GM21528 (cell line): Measurements from ENCODE around the gene THEM4.
"Not testable (repeated sequence)": the region's sequence is repeated elsewhere in the genome, so short reads cannot be mapped to it uniquely, and the experiment has no call there.

ENCODE experiments used
- ATAC-seq: cut with Tn5 transposase; IDR thresholded peaks from one replicate; pipeline ENCODE4 v1.9.1; 2021; ENCODE audit warnings: mild to moderate bottlenecking, moderate library complexity; ENCODE audit not compliant: unreplicated experiment, low FRiP score

Gene THEM4

GRCh38 chr1:151935894-151936602, 26.7 kb upstream of the THEM4 start:
- ATAC-seq, result no peak

- ATAC-seq, result no peak
Measured at GRCh38 chr1:151935154-151935553, 25.8 kb upstream of the THEM4 start.

- no peak for ATAC-seq
Measured at GRCh38 chr1:151934048-151934493, 24.8 kb upstream of the THEM4 start.

- no peak for ATAC-seq
Measured at GRCh38 chr1:151924691-151925587, 15.6 kb upstream of the THEM4 start.

- ATAC-seq, result no peak
Measured at GRCh38 chr1:151923422-151923821, 14.1 kb upstream of the THEM4 start.

- ATAC-seq, result no peak
Measured at GRCh38 chr1:151920149-151920548, 10.8 kb upstream of the THEM4 start.

GRCh38 chr1:151918819-151919610, 9.7 kb upstream of the THEM4 start:
- ATAC-seq, result no peak

- ATAC-seq, result no peak
Measured at GRCh38 chr1:151918156-151918555, 8.8 kb upstream of the THEM4 start.

GRCh38 chr1:151916726-151917370, 7.5 kb upstream of the THEM4 start:
- no peak for ATAC-seq

GRCh38 chr1:151915061-151915686, 5.9 kb upstream of the THEM4 start:
- ATAC-seq, result no peak

GRCh38 chr1:151914076-151914475, 4.8 kb upstream of the THEM4 start:
- no peak for ATAC-seq

- ATAC-seq, result no peak
Measured at GRCh38 chr1:151912973-151913372, 3.7 kb upstream of the THEM4 start.

GRCh38 chr1:151908228-151908691, 1.1 kb downstream of the THEM4 start:
- no peak for ATAC-seq

GRCh38 chr1:151907363-151908139, 1.8 kb downstream of the THEM4 start:
- ATAC-seq, result no peak

- not testable (repeated sequence) for ATAC-seq
Measured at GRCh38 chr1:151906324-151906645, 3.0 kb downstream of the THEM4 start.

- not testable (repeated sequence) for ATAC-seq
Measured at GRCh38 chr1:151905443-151906323, 3.6 kb downstream of the THEM4 start.

GRCh38 chr1:151905070-151905442, 4.3 kb downstream of the THEM4 start:
- no peak for ATAC-seq

GRCh38 chr1:151902858-151903257, 6.5 kb downstream of the THEM4 start:
- ATAC-seq, result no peak
